ENCODE results near the gene SHISAL1. TPM values are rescaled to one million over a fixed set of nuclear protein-coding genes. Genes with fewer than 3 reads are reported as not detected.

Gene SHISAL1
- total and polyA plus RNA-seq, 2 donors (not counting 1 experiment from before 2014, with no cell fraction given), result not detected

GRCh38 chr22:44309647-44310046 is 3.1 kb downstream of the SHISAL1 start:
- H3K9me3 ChIP-seq (ENCODE audit: control extremely low read depth in 1 of 3, control insufficient read depth in 2 of 3, insufficient read depth in 1 of 3, low read length in 2 of 3), result no peaks in the 10 kb centered on the region
- TF ChIP-seq EZH2 (IDR thresholded peaks at IDR 0.05; ENCODE audit: borderline replicate concordance, insufficient read depth, low read depth, low read length, poor library complexity, severe bottlenecking) (no peak), CTCF (IDR thresholded peaks at IDR 0.05) (no peak)
- H3K4me3 ChIP-seq (ENCODE audit: control extremely low read depth in 1 of 5, extremely low read depth in 1 of 5, insufficient read depth in 1 of 5, low read depth in 2 of 5, low read length in 4 of 5), result no peak overlapping the region
- WGBS (ENCODE audit: insufficient coverage), result 85% methylated on average over 9 of the region's 9 CpGs
- intact Hi-C loops (cut with micrococcal nuclease), result no loop called here
- no peak overlapping the region for H3K4me2 ChIP-seq (replicated peaks; ENCODE audit: low read depth, low read length, poor library complexity, severe bottlenecking)
- DNase-seq, result no peak
- no peak overlapping the region for H3K9ac ChIP-seq (ENCODE audit: low read length)
- Mint-ChIP-seq H3K27ac (no peak overlapping the region), H3K4me3 (no peak overlapping the region), H3K9me3 (ENCODE audit: insufficient read depth) (no peaks in the 10 kb centered on the region), H3K27me3 (peaks cover 5% of the 10 kb centered on the region), H3K4me1 (no peaks in the 10 kb centered on the region)
- CTCF ChIA-PET, result no interaction called here
- no peaks in the 10 kb centered on the region for H3K79me2 ChIP-seq (ENCODE audit: control insufficient read depth, insufficient read depth, low read length)
- no peak overlapping the region for H3K27ac ChIP-seq (ENCODE audit: low read length in 2 of 2)
- POLR2A ChIA-PET, result no interaction called here
- H3K27me3 ChIP-seq (replicated peaks in 1 of 4; ENCODE audit: control extremely low read depth in 1 of 4, control insufficient read depth in 3 of 4, insufficient read depth in 4 of 4, low read length in 3 of 4), result no peaks in the 10 kb centered on the region
- H4K20me1 ChIP-seq (ENCODE audit: control insufficient read depth, insufficient read depth, low read length, poor library complexity, severe bottlenecking), result no peaks in the 10 kb centered on the region
- H3K36me3 ChIP-seq (replicated peaks in 1 of 2; ENCODE audit: control extremely low read depth in 1 of 2, control insufficient read depth in 1 of 2, extremely low read depth in 1 of 2, insufficient read depth in 2 of 2, low read length in 1 of 2), result no peaks in the 10 kb centered on the region
- ATAC-seq (ENCODE audit: low read depth), result no peak
- H2AFZ ChIP-seq (ENCODE audit: insufficient read depth, low read depth, low read length, poor library complexity, severe bottlenecking), result no peak overlapping the region
- H3K4me1 ChIP-seq (ENCODE audit: control insufficient read depth in 2 of 2, insufficient read depth in 2 of 2, low read length in 2 of 2), result no peaks in the 10 kb centered on the region

GRCh38 chr22:44309137-44309536 is 3.6 kb downstream of the SHISAL1 start:
- Histone ChIP-seq H3K9ac (ENCODE audit: low read length) (no peak overlapping the region), H3K9me3 (ENCODE audit: control extremely low read depth in 1 of 3, control insufficient read depth in 2 of 3, insufficient read depth in 1 of 3, low read length in 2 of 3) (no peaks in the 10 kb centered on the region), H3K4me3 (ENCODE audit: control extremely low read depth in 1 of 5, extremely low read depth in 1 of 5, insufficient read depth in 1 of 5, low read depth in 2 of 5, low read length in 4 of 5) (no peak overlapping the region), H3K27ac (ENCODE audit: low read length in 2 of 2) (no peak overlapping the region), H3K27me3 (replicated peaks in 1 of 4; ENCODE audit: control extremely low read depth in 1 of 4, control insufficient read depth in 3 of 4, insufficient read depth in 4 of 4, low read length in 3 of 4) (no peaks in the 10 kb centered on the region), H3K79me2 (ENCODE audit: control insufficient read depth, insufficient read depth, low read length) (no peaks in the 10 kb centered on the region), H2AFZ (ENCODE audit: insufficient read depth, low read depth, low read length, poor library complexity, severe bottlenecking) (no peak overlapping the region), H3K36me3 (replicated peaks in 1 of 2; ENCODE audit: control extremely low read depth in 1 of 2, control insufficient read depth in 1 of 2, extremely low read depth in 1 of 2, insufficient read depth in 2 of 2, low read length in 1 of 2) (no peaks in the 10 kb centered on the region), H4K20me1 (ENCODE audit: control insufficient read depth, insufficient read depth, low read length, poor library complexity, severe bottlenecking) (no peaks in the 10 kb centered on the region), H3K4me1 (ENCODE audit: control insufficient read depth in 2 of 2, insufficient read depth in 2 of 2, low read length in 2 of 2) (no peaks in the 10 kb centered on the region), H3K4me2 (replicated peaks; ENCODE audit: low read depth, low read length, poor library complexity, severe bottlenecking) (no peak overlapping the region)
- ChIA-PET POLR2A (no interaction called here), CTCF (no interaction called here)
- TF ChIP-seq EZH2 (IDR thresholded peaks at IDR 0.05; ENCODE audit: borderline replicate concordance, insufficient read depth, low read depth, low read length, poor library complexity, severe bottlenecking) (no peak), CTCF (IDR thresholded peaks at IDR 0.05) (no peak)
- H3K27ac Mint-ChIP-seq, result no peak overlapping the region
- intact Hi-C loops (cut with micrococcal nuclease), result no loop called here
- H3K9me3 Mint-ChIP-seq (ENCODE audit: insufficient read depth), result no peaks in the 10 kb centered on the region
- DNase-seq, result no peak
- no peak overlapping the region for H3K4me3 Mint-ChIP-seq
- ATAC-seq (ENCODE audit: low read depth), result no peak
- no peaks in the 10 kb centered on the region for H3K4me1 Mint-ChIP-seq
- 70% methylated on average over 16 of the region's 16 CpGs for WGBS (ENCODE audit: insufficient coverage)
- peaks cover 5% of the 10 kb centered on the region for H3K27me3 Mint-ChIP-seq
